NCI-H1436 (cell line): ENCODE results near the gene NELFE.
"Not testable (repeated sequence)": the region's sequence is repeated elsewhere in the genome, so short reads cannot be mapped to it uniquely, and the experiment has no call there.

Experiments used
- DNase-seq: peaks from one replicate; lab custom pipeline; 2025; lab: John Stamatoyannopoulos, UW

Gene NELFE, protein sequence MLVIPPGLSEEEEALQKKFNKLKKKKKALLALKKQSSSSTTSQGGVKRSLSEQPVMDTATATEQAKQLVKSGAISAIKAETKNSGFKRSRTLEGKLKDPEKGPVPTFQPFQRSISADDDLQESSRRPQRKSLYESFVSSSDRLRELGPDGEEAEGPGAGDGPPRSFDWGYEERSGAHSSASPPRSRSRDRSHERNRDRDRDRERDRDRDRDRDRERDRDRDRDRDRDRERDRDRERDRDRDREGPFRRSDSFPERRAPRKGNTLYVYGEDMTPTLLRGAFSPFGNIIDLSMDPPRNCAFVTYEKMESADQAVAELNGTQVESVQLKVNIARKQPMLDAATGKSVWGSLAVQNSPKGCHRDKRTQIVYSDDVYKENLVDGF

DNA sequence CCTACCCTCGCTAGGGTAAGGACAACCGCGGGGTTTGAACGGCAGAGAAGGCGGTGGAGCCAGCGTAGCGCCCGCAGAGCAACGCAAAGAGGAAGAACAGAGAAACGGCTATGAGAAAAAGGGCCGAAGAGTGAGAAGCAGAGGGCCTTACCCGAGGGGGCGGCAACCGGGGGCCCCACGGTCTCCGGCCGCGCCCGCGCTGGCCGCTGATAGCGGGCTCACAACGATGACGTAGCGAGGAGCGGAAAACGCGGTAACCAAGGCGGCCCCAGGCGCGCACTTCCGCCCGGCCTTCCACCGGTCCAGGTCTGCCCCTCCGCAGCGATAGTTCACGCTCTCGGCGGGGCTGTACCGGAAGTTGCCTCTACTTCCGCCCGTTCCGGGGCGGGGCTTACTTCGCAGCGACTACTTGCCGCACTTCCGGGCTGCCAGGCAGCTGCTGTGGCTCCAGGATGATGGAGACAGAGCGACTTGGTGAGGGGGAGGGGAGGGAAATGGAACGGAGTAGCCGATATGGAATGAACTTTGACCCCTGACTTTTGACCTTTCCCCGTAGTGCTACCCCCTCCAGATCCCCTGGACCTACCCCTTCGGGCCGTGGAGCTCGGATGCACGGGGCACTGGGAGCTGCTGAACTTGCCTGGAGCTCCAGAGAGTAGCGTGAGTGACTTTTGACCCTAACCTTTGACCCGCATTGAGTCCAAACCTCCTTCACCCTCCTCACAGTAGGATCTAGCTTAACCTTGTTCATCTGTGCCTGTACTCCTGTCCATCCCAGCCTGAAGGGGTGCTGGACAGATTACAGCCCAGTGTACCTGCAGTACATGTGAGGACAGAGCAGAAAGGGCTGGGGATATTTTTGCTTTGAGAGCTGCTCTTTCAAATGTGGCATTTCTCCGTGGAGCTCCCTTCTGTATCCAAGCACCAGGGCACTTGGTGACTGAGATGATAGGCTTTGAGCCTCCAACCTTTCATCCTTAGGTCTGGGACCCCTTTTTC is at the start of gene NELFE, which contains the start of gene SKIC2:
TSS of gene NELFE (minus strand) at position 231 of the 999 bp plus-strand sequence. CDS start 525 bp downstream, outside the sequence.
TSS of gene SKIC2 (plus strand) at position 435 of the 999 bp plus-strand sequence. CDS start at position 453, 18 bp downstream.
- DNase-seq: peak; percentile 97

DNA sequence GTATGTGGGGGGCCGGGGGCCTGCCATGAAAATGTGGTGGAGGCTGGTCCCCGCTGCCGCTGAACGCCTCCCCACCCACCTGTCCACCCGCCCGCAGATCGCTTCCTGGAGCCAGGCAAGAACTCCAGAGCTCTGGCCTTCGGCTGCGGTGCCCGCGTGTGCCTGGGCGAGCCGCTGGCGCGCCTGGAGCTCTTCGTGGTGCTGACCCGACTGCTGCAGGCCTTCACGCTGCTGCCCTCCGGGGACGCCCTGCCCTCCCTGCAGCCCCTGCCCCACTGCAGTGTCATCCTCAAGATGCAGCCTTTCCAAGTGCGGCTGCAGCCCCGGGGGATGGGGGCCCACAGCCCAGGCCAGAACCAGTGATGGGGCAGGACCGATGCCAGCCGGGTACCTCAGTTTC is 49.3 kb upstream of the NELFE start:
- DNase-seq: not testable (repeated sequence)

DNA sequence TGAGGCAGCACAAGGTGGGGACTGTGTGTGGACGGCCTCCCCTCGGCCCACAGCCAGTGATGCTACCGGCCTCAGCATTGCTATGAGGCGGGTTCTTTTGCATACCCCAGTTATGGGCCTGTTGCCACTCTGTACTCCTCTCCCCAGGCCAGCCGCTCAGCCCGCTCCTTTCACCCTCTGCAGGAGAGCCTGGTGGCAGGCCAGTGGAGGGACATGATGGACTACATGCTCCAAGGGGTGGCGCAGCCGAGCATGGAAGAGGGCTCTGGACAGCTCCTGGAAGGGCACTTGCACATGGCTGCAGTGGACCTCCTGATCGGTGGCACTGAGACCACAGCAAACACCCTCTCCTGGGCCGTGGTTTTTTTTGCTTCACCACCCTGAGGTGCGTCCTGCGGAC is 48.3 kb upstream of the NELFE start:
- not testable (repeated sequence) for DNase-seq

DNA sequence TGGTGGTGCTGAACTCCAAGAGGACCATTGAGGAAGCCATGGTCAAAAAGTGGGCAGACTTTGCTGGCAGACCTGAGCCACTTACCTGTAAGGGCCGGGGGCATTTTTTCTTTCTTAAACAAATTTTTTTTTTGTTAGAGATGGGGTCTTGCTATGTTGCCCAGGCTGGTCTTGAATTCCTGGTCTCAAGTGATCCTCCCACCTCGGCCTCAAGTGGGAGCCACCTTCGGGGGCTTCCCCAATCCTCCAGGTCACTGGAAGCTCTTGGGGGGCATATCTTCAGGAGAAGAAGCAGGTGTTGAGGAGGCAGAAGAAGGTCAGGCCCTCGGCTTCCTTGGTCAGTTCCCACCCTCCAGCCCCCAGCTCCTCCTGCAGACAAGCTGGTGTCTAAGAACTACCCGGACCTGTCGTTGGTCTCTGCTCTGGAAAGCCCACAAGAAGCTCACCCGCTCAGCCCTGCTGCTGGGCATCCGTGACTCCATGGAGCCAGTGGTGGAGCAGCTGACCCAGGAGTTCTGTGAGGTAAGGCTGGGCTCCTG is 47.3 kb upstream of the NELFE start:
- DNase-seq: not testable (repeated sequence)

DNA sequence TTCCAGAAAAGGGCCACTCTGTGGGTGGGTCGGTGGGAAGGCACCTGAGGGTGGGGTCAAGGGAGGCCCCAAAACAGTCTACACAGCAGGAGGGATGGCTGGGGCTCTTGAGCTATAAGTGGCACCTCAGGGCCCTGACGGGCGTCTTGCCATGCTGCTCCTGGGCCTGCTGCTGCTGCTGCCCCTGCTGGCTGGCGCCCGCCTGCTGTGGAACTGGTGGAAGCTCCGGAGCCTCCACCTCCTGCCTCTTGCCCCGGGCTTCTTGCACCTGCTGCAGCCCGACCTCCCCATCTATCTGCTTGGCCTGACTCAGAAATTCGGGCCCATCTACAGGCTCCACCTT is 46.7 kb upstream of the NELFE start:
- DNase-seq: not testable (repeated sequence)

DNA sequence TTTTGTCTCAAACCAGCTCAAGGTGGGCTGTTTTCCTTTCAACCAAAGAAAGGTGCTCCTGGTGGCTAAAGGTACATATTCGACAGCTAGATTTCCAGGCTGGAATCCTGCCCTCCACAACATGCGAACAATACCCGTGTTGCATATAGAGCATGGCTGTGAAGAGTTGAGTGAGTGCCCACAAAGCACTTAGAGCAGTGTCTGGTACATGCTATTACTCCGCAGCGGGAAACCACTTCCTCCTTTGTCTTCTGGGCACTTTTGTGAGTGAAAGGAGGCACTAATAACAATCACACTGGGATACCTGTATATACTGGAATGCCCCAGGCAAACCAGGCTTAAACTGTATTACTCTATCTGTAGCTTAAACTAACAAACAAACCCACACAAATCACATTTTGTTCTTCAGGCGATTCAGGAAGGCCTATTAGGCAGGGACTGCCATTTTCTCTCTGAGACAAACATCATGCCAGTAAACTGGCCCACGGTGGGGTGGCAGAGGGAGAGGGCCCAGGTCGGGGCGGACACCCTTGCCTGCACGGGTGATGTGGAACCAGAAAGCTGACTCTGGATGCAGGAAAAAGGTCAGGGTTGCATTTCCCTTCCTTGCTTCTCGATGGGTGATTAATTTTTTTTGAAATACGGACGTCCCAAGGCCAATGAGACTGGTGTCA is 46.2 kb upstream of the NELFE start:
- DNase-seq: not testable (repeated sequence)

DNA sequence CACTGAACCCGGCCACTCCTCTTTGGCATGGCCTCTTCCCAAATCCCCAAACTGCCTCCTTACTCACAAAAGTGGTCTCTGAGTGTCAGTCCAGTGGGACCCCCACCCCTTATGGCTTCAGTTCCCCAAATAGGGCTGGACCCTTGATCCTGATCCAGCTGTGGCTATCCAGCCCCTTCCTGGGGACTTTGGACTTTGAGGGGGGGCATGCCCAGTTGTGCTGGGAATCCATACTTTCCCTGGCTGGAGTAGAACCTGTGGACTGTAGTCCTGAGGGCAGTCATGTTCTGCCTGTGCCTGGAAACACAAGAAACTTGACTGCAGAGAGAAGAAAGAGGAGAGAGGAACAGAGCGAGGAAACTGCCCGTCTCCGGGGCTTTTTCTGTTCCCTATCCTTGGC is 45.6 kb upstream of the NELFE start:
- DNase-seq: not testable (repeated sequence)

DNA sequence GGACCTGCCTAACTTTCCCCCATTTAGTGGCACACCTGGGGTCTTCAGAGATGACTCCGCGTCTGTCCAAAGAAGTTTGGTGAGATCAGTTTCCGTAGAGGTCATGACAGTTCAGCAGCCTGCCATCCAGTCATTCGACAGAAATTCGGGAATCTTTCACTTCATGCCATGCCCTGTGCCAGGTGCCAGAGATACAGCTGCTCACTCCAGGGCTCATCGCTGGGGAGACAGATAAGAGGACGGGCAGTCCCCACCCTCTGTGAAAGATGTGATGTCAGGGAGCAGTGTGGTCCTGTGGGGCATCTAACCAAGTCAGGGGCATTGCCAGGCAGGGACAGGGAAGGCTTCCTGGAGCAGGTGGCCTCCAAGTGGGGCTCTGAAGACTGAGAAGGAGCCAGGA is 44.5 kb upstream of the NELFE start:
- DNase-seq: not testable (repeated sequence)

DNA sequence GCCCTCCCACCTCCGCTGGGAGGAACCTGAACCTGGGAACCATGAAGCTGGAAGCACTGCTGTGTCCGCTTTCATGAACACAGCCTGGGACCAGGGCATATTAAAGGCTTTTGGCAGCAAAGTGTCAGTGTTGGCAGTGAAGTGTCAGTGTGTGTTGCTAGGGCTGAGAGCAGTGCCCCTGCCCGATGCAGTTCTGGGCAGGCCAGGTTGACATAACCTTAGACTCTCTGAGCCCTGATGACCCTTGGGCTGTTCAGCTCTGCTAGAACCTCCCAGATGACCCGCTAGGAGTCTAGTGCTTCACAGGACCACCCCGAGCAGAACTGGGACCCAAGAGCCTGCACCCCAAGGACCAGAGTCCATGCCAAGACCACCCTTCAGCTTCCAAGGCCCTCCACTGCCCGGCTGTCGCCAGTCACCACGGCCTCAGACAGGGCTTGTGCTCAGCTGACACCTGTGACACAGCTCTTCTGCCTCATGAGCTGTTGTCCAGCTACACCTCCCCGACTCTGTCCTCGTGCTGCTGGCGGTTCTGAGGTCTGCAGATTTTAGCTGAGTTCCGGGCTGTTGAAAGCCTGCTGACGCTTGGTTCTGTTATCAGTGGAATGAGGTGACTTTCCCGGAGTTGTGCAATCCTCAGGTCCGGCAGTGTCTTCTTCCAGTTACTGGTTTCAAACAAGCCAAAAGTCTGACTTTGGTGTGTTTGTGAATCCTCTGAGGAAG is 43.9 kb upstream of the NELFE start:
- DNase-seq: not testable (repeated sequence)

DNA sequence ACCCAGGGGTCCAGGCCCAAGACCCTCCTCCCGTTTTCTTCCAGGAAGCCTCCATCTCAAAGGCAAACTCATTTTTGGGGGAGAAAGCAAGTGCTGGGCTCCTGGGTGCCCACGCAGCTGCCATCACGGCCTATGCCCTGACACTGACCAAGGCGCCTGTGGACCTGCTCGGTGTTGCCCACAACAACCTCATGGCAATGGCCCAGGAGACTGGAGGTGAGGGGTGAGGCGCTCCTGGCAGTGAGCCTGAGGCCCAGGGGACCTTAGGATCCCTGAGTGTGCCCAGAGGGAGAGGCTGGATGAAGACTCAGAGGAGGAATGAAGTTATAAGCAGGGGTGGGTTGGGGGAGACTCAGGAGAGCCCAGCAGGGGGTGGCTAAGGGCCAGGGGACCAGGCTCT is 37.6 kb upstream of the NELFE start:
- DNase-seq: not testable (repeated sequence)

DNA sequence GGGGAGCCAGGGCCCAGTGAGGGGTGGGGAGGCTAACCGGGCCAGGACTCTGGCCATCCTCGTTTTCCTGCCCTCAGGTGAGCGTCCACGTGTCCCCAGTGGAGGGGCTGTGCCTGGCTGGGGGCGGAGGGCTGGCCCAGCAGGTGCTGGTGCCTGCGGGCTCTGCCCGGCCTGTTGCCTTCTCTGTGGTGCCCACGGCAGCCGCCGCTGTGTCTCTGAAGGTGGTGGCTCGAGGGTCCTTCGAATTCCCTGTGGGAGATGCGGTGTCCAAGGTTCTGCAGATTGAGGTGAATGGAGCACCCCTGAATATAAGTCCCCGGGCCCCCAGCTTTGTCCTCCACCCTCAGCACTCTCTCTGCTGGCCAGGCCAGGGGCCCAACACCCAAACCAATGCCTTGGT is 35.6 kb upstream of the NELFE start:
- not testable (repeated sequence) for DNase-seq

DNA sequence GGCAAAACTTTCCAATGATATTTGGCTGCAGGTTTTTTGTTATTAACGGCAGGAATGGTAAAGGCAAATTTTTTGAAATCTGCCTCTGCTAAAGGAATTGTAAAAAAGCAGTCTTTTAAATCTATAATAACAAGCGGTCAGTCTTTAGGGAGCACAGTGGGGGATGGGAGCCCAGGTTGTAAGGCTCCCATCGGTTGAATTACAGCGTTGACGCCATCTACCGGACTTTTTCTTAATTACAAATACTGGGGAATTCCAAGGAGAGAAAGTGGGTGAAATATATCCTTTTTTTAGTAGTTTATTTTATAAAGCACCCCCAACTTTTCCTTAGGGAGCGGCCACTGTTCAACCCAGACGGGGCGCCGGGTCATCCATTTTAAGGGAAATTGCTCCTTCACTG is 30.6 kb upstream of the NELFE start:
- DNase-seq: not testable (repeated sequence)

DNA sequence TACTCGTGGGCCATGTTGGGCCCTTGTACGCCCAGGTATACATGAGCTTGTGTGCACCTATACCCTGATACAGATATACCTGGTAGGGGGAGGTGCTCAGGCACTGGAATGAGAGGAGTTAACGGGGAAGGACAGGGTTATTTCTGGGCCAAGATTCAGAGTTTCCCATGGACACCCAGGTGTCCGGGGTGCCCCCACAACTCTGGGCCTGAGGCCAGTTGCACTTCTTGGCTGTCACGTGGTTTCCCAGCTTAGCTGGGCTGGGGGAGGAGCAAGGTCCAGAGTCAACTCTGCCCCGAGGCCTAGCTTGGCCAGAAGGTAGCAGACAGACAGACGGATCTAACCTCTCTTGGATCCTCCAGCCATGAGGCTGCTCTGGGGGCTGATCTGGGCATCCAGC is 23.0 kb upstream of the NELFE start, which contains the start of gene C4A:
TSS of gene C4A (plus strand) at position 314 of the 400 bp plus-strand sequence. CDS start at position 365, 51 bp downstream.
- DNase-seq: not testable (repeated sequence)

DNA sequence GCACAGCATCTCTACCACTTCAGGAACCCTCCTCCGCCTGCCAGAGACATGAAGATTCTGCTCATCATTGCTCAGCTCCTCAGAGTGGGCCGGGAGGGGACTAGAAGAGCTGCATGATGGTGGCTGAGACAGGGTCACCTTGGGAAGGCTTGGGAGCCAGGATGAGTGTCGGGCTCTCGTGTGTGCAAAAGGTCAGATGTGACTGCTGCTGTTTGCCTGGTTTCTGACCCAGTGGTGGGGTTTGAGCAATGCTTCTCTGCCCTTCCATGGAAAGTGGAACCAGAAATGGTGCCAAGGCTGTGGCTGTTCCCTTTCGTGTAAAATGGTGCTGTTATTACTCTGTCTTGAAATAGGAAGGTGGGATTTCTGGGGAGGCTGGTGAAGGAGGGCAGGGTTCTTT is 22.2 kb upstream of the NELFE start:
- not testable (repeated sequence) for DNase-seq

DNA sequence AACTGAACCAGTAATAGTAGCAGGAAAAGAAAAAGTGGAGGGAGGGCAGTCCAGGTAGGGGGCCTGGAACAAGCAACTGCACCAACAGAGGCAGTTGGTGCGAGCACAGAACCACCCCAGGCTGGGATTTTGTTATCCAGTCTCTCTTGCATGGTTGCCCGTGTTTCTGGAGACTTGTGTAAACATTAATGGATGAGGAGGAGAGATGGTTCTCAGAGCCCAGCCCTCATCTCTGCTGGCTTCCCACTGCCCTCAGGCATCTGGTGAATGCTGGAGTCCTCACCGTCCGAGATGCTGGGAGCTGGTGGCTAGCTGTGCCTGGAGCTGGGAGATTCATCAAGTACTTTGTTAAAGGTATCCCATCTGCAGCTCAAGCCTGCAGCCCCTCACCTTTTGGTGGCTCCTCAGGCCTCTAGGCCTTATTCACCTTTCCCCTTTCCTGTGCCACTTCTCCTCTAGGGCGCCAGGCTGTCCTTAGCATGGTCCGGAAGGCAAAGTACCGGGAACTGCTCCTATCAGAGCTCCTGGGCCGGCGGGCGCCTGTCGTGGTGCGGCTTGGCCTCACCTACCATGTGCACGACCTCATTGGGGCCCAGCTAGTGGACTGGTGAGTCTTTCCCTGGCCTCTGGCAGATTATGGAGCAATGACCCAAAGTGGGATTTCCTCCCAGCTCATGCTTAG is 21.6 kb upstream of the NELFE start:
- not testable (repeated sequence) for DNase-seq

DNA sequence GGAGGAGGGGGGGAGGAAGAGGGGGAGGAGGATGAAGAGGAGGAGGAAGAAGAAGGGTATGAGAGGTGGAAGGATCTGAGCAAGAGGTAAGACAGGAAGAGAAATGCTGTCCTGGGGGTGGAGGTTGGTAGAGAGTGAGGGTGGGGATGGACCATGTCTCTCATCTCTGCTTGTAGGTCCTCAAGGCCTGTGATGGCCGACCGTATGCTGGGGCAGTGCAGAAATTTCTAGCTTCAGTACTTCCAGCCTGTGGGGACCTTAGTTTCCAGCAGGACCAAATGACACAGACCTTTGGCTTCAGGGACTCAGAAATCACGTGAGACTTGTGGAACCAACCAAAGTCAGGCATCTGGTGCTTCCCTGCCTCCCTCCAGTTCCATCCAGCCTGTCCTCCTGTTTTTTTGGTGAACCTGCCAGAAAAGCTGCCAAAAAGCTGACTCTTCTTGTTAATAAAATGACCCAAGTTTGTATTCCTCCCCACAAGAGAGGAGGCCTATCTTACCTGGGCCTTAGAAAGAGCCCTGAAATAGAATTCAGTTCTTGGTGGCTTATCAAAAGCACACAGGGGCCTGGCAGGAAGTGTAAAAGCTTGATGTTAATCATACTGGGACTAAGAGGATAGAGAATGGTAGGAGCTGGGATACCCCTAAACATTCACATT is 20.6 kb upstream of the NELFE start:
- no peak for DNase-seq

DNA sequence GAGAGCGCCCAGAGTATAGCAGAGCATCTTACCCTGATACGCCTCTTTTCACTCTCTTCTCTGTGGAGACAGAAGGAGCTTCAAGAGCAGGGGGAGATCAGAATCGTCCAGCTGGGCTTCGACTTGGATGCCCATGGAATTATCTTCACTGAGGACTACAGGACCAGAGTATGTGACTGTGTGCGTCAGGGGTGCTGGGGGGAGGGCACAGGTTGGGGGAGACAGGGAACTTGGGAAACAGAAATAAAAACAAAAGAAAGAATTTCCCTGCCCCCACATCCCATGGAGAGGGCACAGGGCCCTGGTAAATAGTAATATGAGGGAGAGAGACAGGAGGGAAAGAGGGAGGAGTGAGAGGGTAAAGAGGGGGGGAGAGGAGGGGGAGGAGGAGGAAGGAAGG is 20.1 kb upstream of the NELFE start:
- no peak for DNase-seq

DNA sequence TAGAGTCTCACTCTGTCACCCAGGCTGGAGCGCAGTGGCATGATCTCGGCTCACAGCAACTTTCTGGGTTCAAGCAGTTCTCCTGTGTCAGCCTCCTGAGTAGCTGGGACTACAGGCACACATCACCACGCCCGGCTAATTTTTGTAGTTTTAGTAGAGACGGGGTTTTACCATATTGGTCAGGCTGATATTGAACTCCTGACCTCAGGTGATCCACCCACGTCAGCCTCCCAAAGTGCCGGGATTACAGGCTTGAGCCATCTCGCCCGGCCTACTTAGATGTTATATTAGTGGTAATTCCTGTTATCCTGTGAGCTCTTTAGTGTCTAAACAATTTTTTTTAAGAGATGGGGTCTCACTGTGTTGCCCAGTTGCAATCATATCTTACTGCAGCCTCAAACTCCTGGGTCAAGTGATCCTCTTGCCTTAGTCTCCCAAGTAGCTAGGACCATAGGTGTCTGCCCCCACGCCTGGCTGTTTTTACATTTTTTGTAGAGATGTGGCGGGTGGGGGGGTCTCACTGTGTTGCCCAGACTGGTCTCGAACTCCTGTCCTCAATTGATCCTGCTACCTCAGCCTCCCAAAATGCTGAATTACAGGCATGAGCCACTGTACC is 19.2 kb upstream of the NELFE start:
- DNase-seq: no peak

DNA sequence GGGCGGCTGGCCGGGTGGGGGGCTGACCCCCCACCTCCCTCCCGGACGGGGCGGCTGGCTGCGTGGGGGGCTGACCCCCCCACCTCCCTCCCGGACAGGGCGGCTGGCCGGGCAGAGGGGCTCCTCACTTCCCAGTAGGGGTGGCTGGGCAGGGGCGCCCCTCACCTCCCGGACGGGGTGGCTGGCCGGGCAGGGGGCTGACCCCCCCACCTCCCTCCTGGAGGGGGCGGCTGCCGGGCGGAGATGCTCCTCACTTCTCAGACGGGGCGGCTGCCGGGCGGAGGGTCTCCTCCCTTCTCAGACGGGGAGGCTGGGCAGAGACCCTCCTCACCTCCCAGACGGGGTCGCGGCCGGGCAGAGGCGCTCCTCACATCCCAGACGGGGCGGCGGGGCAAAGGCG is 17.3 kb upstream of the NELFE start:
- DNase-seq: not testable (repeated sequence)
